ENCODE results near the gene CYYR1. TPM values are rescaled to one million over a fixed set of nuclear protein-coding genes. Genes with fewer than 3 reads are reported as not detected.

The CYYR1 gene
- total RNA-seq, 1 experiment from 2014 or later = 13.6 TPM

DNA sequence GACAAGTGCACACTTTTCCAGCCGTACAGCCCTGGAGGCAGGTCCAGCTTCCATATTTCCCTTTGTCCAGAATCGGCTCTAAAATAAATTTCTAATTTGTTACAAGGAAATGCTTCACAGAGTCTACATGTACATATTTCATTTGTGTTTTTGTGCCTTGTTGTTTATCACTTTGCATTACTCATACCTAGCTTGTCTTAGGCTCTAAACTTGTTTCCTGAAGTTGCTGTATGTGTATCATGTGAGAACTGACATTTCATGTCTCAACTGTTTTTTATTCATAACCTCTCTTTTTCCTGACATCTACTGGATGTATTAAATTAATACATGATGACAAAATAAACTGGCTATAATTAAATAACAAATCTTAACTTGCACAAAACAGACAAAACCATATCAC lies 7.5 kb downstream of the CYYR1 start:
- Histone ChIP-seq H3K4me2 (ENCODE audit: insufficient read depth, insufficient read length, low read length) (no peak overlapping the region), H3T11ph (ENCODE audit: low read length) (no peak overlapping the region), H3K23me2 (ENCODE audit: insufficient read length, low read depth, low read length, poor library complexity, severe bottlenecking) (no peaks in the 10 kb centered on the region), H3K27me3 (ENCODE audit: insufficient read depth, low read length) (no peaks in the 10 kb centered on the region), H3K56ac (ENCODE audit: insufficient read length, low read depth, low read length) (no peak overlapping the region), H3K79me1 (ENCODE audit: insufficient read depth, low read depth, low read length, poor library complexity, severe bottlenecking) (no peaks in the 10 kb centered on the region), H2BK5ac (ENCODE audit: insufficient read length, low read length) (no peak overlapping the region), H3K9me3 (ENCODE audit: control insufficient read depth, low read depth, low read length) (no peaks in the 10 kb centered on the region), H4K91ac (ENCODE audit: insufficient read length, low read depth, low read length) (no peak overlapping the region), H2BK12ac (ENCODE audit: insufficient read length, low read depth, low read length) (no peak overlapping the region), H4K5ac (ENCODE audit: insufficient read length, low read depth, low read length) (no peak overlapping the region), H3K4ac (ENCODE audit: low read depth, low read length) (no peak overlapping the region), H3K9ac (ENCODE audit: extremely low read depth, insufficient read length, low read length) (no peak overlapping the region), H2BK15ac (ENCODE audit: low read depth, low read length) (no peak overlapping the region), H2BK120ac (ENCODE audit: low read depth, low read length, poor library complexity, severe bottlenecking) (no peak overlapping the region), H2AK5ac (ENCODE audit: insufficient read length, low read length) (no peak overlapping the region), H3K14ac (ENCODE audit: insufficient read depth, low read length) (no peak overlapping the region), H3K23ac (ENCODE audit: insufficient read length, low read depth, low read length) (no peak overlapping the region), H3K18ac (ENCODE audit: insufficient read length, low read depth, low read length) (no peak overlapping the region), H2BK20ac (ENCODE audit: low read depth, low read length, poor library complexity, severe bottlenecking) (no peak overlapping the region), H2AFZ (ENCODE audit: low read length) (no peak overlapping the region), H4K8ac (replicated peaks; ENCODE audit: insufficient read length, low read depth, low read length) (no peak overlapping the region), H3K79me2 (ENCODE audit: insufficient read depth, low read length) (peaks cover 11% of the 10 kb centered on the region), H4K20me1 (ENCODE audit: control insufficient read depth, insufficient read depth, insufficient read length) (no peaks in the 10 kb centered on the region), H3K27ac (ENCODE audit: insufficient read length, low read depth, low read length) (no peak overlapping the region), H3K4me1 (ENCODE audit: insufficient read depth, low read length) (no peaks in the 10 kb centered on the region)
- no peak for DNase-seq
- no CpG with 5 or more reads among the region's 2 CpGs for WGBS (ENCODE audit: extremely low coverage, insufficient read length, low lambda C conversion rate)
- Mint-ChIP-seq H3K4me1 (peaks cover 4 to 9% of the 10 kb centered on the region in 2 experiments), H3K4me3 (no peak overlapping the region), H3K9me3 (0 out of 5 replicates have a peak, but pooled peaks cover 0 to 2% of the 10 kb centered on the region in 2 experiments), H3K27me3 (ENCODE audit: low read depth) (no peaks in the 10 kb centered on the region), H3K36me3 (ENCODE audit: insufficient read depth in 1 of 3, low read depth in 3 of 3) (peaks cover 17 to 28% (median 21%) of the 10 kb centered on the region in 3 experiments), H3K27ac (no peak overlapping the region)
- TF ChIP-seq, protein P1, sequence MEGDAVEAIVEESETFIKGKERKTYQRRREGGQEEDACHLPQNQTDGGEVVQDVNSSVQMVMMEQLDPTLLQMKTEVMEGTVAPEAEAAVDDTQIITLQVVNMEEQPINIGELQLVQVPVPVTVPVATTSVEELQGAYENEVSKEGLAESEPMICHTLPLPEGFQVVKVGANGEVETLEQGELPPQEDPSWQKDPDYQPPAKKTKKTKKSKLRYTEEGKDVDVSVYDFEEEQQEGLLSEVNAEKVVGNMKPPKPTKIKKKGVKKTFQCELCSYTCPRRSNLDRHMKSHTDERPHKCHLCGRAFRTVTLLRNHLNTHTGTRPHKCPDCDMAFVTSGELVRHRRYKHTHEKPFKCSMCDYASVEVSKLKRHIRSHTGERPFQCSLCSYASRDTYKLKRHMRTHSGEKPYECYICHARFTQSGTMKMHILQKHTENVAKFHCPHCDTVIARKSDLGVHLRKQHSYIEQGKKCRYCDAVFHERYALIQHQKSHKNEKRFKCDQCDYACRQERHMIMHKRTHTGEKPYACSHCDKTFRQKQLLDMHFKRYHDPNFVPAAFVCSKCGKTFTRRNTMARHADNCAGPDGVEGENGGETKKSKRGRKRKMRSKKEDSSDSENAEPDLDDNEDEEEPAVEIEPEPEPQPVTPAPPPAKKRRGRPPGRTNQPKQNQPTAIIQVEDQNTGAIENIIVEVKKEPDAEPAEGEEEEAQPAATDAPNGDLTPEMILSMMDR (conservative IDR thresholded peaks at IDR 0.05) = no peak
